ENCODE data around the gene MEGF11. TPM values are rescaled to one million over a fixed set of nuclear protein-coding genes. Genes with fewer than 3 reads are reported as not detected.
A peak's percentile ranks its signal among the peaks of the same experiment; 100 is the strongest.

Gene MEGF11
- total RNA-seq, 1 donor from 2014 or later, result 0.06 TPM

DNA sequence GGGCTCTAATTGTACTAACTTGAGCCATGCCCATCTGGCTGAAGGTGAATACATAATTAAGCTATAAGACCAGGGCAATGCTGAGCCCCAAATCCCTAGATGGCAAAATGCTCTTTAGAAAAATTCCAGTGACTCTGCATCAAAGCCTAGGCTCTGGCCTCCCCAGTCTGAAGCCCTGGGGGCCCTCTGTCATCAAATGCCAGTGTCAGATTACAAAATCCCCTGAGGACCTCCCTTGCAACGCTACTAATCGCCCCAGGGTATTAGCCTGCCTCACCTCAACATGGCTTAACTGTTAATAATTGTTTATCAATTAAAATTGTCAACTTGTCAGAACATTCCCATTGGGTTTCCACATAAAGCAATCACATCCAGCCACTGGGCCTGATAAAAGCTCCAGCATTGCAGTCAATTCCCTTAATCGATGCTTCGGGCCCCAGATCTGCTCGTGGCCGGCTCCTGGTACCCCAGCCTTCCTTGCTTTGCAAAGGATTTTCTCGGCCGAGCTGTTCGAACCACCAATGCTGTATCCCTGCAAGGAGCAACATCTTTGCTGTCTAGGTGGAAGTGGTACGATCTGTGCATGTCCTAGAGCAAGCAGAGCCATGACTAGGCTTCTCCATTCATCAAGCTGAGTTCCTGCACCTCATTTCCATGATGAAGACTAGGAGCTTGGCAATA lies 151.7 kb downstream of the MEGF11 start:
- Histone ChIP-seq H3K4me3 (no peak overlapping the region), H2AFZ (replicated peaks) (no peak overlapping the region), H3K27ac (no peak overlapping the region), H3K9ac (no peak overlapping the region), H3K79me2 (ENCODE audit: low read depth) (no peaks in the 10 kb centered on the region), H3F3A (ENCODE audit: low read depth) (peaks cover 41% of the 10 kb centered on the region), H3K36me3 (no peaks in the 10 kb centered on the region), H4K20me1 (ENCODE audit: low read depth) (peaks cover 32% of the 10 kb centered on the region), H3K27me3 (peaks cover 18% of the 10 kb centered on the region), H3K9me3 (ENCODE audit: low read depth) (no peaks in the 10 kb centered on the region), H3K4me1 (peaks cover 58% of the 10 kb centered on the region), H3K4me2 (peak overlapping the region; percentile 47)
- peak; percentile 84 for DNase-seq (ENCODE audit: low spot score)
- Mint-ChIP-seq H3K27me3 (ENCODE audit: insufficient read depth, low read depth) (peaks cover 11% of the 10 kb centered on the region), H3K4me3 (peak overlapping the region; percentile 27), H3K4me1 (peaks cover 60% of the 10 kb centered on the region), H3K9me3 (no peaks in the 10 kb centered on the region), H3K27ac (peak overlapping the region; percentile 88), H3K36me3 (no peaks in the 10 kb centered on the region)
- TF ChIP-seq, protein P1, sequence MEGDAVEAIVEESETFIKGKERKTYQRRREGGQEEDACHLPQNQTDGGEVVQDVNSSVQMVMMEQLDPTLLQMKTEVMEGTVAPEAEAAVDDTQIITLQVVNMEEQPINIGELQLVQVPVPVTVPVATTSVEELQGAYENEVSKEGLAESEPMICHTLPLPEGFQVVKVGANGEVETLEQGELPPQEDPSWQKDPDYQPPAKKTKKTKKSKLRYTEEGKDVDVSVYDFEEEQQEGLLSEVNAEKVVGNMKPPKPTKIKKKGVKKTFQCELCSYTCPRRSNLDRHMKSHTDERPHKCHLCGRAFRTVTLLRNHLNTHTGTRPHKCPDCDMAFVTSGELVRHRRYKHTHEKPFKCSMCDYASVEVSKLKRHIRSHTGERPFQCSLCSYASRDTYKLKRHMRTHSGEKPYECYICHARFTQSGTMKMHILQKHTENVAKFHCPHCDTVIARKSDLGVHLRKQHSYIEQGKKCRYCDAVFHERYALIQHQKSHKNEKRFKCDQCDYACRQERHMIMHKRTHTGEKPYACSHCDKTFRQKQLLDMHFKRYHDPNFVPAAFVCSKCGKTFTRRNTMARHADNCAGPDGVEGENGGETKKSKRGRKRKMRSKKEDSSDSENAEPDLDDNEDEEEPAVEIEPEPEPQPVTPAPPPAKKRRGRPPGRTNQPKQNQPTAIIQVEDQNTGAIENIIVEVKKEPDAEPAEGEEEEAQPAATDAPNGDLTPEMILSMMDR (IDR thresholded peaks at IDR 0.05), result no peak
- TF ChIP-seq EZH2phosphoT487 (IDR thresholded peaks at IDR 0.05), result peak; percentile 57

DNA sequence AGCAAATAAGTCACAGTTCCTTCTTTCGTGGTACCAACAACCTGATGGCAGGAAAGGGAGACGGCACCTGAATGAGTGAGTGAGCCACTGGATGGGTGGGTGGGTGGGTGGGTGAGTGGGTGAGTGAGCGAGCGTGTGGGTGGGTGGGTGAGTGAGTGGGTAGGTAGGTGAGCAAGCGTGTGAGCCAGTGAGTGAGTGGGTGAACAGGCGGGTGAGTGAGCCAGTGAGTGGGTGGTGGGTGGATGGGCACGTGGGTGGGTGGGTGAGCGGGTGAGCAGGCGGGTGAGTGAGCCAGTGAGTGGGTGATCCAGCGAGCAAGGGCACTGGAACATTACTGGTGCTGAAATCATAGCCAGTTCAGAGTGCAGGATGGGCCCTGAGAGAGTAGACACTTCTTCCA lies 152.8 kb downstream of the MEGF11 start:
- peaks cover 24% of the 10 kb centered on the region for H4K20me1 ChIP-seq (ENCODE audit: low read depth)

DNA sequence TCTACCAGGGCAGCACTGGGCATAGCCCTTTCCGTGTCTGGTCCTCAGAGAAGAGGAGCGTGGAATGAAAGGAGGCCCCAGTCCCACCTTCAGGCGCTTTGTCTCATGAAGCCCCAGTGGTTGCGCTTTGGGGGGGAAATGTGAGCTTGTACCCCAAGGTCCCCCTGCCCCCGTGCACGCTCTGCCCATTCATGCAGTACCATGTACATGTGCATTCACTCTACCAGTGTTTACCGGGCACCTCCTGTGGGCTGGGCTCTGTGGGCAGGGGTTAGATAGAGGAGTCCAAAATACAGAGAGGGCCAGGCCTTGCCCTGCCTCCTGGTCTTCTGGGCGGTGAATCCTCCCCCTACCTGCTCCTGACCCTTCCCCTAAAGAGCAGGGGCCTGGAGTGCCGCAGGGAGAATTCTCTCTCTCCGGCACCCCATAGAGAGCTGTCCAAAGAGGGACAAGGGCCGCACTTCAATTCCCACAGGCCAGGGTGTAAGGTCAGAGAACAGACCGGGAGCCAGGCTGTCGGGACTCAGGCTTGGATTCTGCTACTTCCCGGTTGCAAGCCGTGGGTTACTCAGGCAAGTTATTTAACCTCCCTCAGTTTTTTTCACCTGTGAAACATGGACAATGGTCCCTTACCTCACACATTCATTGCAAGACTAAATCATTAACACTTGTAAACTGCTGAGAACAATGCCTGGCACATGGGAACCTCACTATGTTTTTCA lies 153.4 kb downstream of the MEGF11 start:
- H3F3A ChIP-seq (ENCODE audit: low read depth), result peaks cover 24% of the 10 kb centered on the region
- Mint-ChIP-seq H3K4me1 (peaks cover 60% of the 10 kb centered on the region), H3K4me3 (no peak overlapping the region), H3K27ac (peak overlapping the region; percentile 87), H3K9me3 (no peaks in the 10 kb centered on the region), H3K27me3 (ENCODE audit: insufficient read depth, low read depth) (peaks cover 7% of the 10 kb centered on the region), H3K36me3 (no peaks in the 10 kb centered on the region)
- H3K4me2 ChIP-seq, result no peak overlapping the region
- H3K27me3 ChIP-seq, result peaks cover 18% of the 10 kb centered on the region
- H4K20me1 ChIP-seq (ENCODE audit: low read depth), result peaks cover 18% of the 10 kb centered on the region
- H3K9me3 ChIP-seq (ENCODE audit: low read depth), result no peaks in the 10 kb centered on the region
- no peaks in the 10 kb centered on the region for H3K36me3 ChIP-seq
- no peak overlapping the region for H3K27ac ChIP-seq
- TF ChIP-seq EZH2phosphoT487 (IDR thresholded peaks at IDR 0.05) (no peak), EZH2 (IDR thresholded peaks at IDR 0.05) (no peak)
- TF ChIP-seq, protein P1 (IDR thresholded peaks at IDR 0.05), result no peak
- H3K79me2 ChIP-seq (ENCODE audit: low read depth), result no peaks in the 10 kb centered on the region
- no peak overlapping the region for H3K9ac ChIP-seq
- no peak overlapping the region for H2AFZ ChIP-seq (replicated peaks)
- DNase-seq (ENCODE audit: low spot score), result no peak
- peaks cover 53% of the 10 kb centered on the region for H3K4me1 ChIP-seq
- no peak overlapping the region for H3K4me3 ChIP-seq

More for the DNA sequence above, 152.8 kb downstream of the MEGF11 start:
- no peaks in the 10 kb centered on the region for H3K9me3 ChIP-seq (ENCODE audit: low read depth)
- H3K4me2 ChIP-seq, result no peak overlapping the region
- H3K36me3 Mint-ChIP-seq, result no peaks in the 10 kb centered on the region
- peaks cover 54% of the 10 kb centered on the region for H3K4me1 ChIP-seq
- H3F3A ChIP-seq (ENCODE audit: low read depth), result peaks cover 31% of the 10 kb centered on the region
- H3K4me3 ChIP-seq, result no peak overlapping the region
- peaks cover 18% of the 10 kb centered on the region for H3K27me3 ChIP-seq
- no peaks in the 10 kb centered on the region for H3K36me3 ChIP-seq
- no peak overlapping the region for H3K9ac ChIP-seq
- no peaks in the 10 kb centered on the region for H3K79me2 ChIP-seq (ENCODE audit: low read depth)
- no peak overlapping the region for H3K27ac ChIP-seq
- peaks cover 59% of the 10 kb centered on the region for H3K4me1 Mint-ChIP-seq
- H3K27me3 Mint-ChIP-seq (ENCODE audit: insufficient read depth, low read depth), result peaks cover 7% of the 10 kb centered on the region
- TF ChIP-seq, protein P1 (IDR thresholded peaks at IDR 0.05), result no peak
- TF ChIP-seq EZH2 (IDR thresholded peaks at IDR 0.05) (no peak), EZH2phosphoT487 (IDR thresholded peaks at IDR 0.05) (no peak)
- DNase-seq (ENCODE audit: low spot score), result no peak
- H3K27ac Mint-ChIP-seq, result no peak overlapping the region
- no peaks in the 10 kb centered on the region for H3K9me3 Mint-ChIP-seq
- no peak overlapping the region for H3K4me3 Mint-ChIP-seq
- no peak overlapping the region for H2AFZ ChIP-seq (replicated peaks)

Data from neural progenitor cell (in vitro differentiated cells).